K562 (cell line): ENCODE results near the gene TMEM120A.

Source experiments
- JUND ChIP-seq, 2 experiments: IDR thresholded peaks; 2 replicates in 1 of 2; 3 replicates in 1 of 2; pipeline ENCODE4 v1.6.1; 2011; ENCODE audit warnings: borderline replicate concordance in 2 of 2, low read depth in 2 of 2, low read length in 2 of 2, improper control_type of control experiment in 1 of 2, missing biosample characterization in 1 of 2, missing genetic modification characterization in 1 of 2, missing genetic modification reagents in 1 of 2
- MEF2A ChIP-seq: IDR thresholded peaks from 2 replicates; pipeline ENCODE4 v1.6.1; 2011; ENCODE audit warnings: low read depth, mild to moderate bottlenecking, low read length, moderate library complexity; ENCODE audit not compliant: control insufficient read depth
- RAD21 ChIP-seq, 2 experiments: fragments of 250-450 bp in 1 of 2; fragments of 450-650 bp in 1 of 2; sonication (Bioruptor Pico) in 1 of 2; formaldehyde crosslinking in 1 of 2; IDR thresholded peaks in 1 of 2; conservative IDR thresholded peaks in 1 of 2; 2 replicates each; pipeline versions ENCODE4 v1.4.0 to v1.8.0; 2020 to 2022; ENCODE audit warnings: mild to moderate bottlenecking in 2 of 2, moderate library complexity in 1 of 2
- SMARCA4 ChIP-seq: fragments of 450-650 bp; IDR thresholded peaks from 2 replicates; pipeline ENCODE4 v1.6.1; 2016

GRCh38 chr7:76009672-76010600 is 15.5 kb upstream of the TMEM120A start:
- TF ChIP-seq MEF2A (no peak), RAD21 (CRISPR knock-in tag; conservative IDR thresholded peaks at IDR 0.05 in 1 of 2, IDR thresholded peaks at IDR 0.05 in 1 of 2) (no peak), JUND (IDR thresholded peaks at IDR 0.05; ENCODE audit: borderline replicate concordance, low read depth, low read length) (no peak), JUND (tag; IDR thresholded peaks at IDR 0.05; ENCODE audit: borderline replicate concordance, low read depth, low read length) (no peak), SMARCA4 (no peak)
